Muscle layer of duodenum (tissue), 2 donors: Measurements from ENCODE around the gene RALY.
"Not testable (repeated sequence)": the region's sequence is repeated elsewhere in the genome, so short reads cannot be mapped to it uniquely, and the experiment has no call there.

Source experiments
- H3K27ac ChIP-seq: one replicate; pipeline ENCODE4 v1.7.0; 2013; ENCODE audit warnings: mild to moderate bottlenecking, low read length
- H3K27me3 ChIP-seq: one replicate; pipeline ENCODE4 v1.7.0; 2013; ENCODE audit warnings: low read depth, mild to moderate bottlenecking, control low read depth, low read length
- H3K36me3 ChIP-seq, 2 donors: one replicate each; pipeline ENCODE4 v1.7.0; 2013; ENCODE audit warnings: low read length in 2 of 2, control low read depth in 1 of 2, mild to moderate bottlenecking in 1 of 2; ENCODE audit not compliant: insufficient read depth in 2 of 2, control insufficient read depth in 1 of 2
- H3K4me1 ChIP-seq, 2 donors: one replicate each; pipeline ENCODE4 v1.7.0; 2013; ENCODE audit warnings: low read length in 2 of 2, mild to moderate bottlenecking in 2 of 2, control low read depth in 1 of 2, moderate library complexity in 1 of 2; ENCODE audit not compliant: insufficient read depth in 2 of 2, control insufficient read depth in 1 of 2
- H3K4me3 ChIP-seq, 2 donors: one replicate each; pipeline ENCODE4 v1.7.0; 2013; ENCODE audit warnings: low read length in 2 of 2, low read depth in 1 of 2, mild to moderate bottlenecking in 1 of 2
- H3K9me3 ChIP-seq, 2 donors: one replicate each; pipeline ENCODE4 v1.7.0; 2013; ENCODE audit warnings: low read length in 2 of 2, control low read depth in 1 of 2, mild to moderate bottlenecking in 1 of 2; ENCODE audit not compliant: control insufficient read depth in 1 of 2
- donor health status: healthy.

RALY gene

DNA sequence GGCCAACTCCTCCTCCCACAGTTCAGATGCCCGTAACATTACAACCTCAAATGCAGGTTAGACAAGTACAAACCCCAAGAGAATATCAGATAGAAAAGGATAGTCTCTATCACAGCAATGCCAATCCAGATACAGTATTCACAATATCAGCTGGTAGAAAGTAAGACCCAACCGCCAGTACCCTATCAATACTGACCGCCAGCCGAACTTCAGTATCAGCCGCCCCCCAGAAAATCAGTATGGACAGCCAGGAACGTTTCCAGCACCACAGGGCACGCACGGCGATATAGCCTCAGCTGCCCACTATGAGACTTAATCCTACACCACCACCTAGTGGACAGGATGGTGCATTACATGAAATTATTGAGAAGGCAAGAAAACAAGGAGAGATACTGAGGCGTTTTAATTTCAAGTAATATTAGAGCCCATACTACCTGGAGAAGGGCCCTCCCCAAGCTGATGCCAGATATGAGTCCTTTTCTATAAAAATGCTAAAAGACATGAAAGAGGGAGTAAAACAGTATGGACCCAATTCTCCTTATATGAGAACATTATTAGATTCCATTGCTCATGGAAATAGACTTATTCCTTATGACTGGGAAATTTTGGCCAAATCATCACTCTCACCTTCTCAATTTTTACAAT lies 135.9 kb downstream of the RALY start:
- Histone ChIP-seq H3K4me1 (no peaks in the 10 kb centered on the region), H3K27me3 (no peaks in the 10 kb centered on the region), H3K9me3 (no peaks in the 10 kb centered on the region), H3K27ac (no peak overlapping the region), H3K4me3 (no peak overlapping the region), H3K36me3 (no peaks in the 10 kb centered on the region)

DNA sequence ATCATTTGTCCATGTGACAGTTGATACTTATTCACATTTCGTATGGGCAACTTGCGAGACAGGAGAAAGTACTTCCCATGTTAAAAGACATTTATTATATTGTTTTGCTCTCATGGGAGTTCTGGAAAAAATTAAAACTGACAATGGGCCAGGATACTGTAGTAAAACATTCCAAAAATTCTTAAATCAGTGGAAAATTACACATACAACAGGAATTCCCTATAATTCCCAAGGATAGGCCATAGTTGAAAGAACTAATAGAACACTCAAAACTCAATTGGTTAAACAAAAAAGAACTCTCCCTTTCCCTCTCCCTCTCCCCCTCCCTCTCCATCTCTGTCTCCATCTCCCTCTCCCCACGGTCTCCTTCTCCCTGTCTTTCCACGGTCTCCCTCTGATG lies 137.8 kb downstream of the RALY start:
- Histone ChIP-seq H3K4me1 (no peaks in the 10 kb centered on the region), H3K4me3 (no peak overlapping the region), H3K27ac (no peak overlapping the region), H3K27me3 (no peaks in the 10 kb centered on the region), H3K9me3 (no peaks in the 10 kb centered on the region), H3K36me3 (no peaks in the 10 kb centered on the region)

DNA sequence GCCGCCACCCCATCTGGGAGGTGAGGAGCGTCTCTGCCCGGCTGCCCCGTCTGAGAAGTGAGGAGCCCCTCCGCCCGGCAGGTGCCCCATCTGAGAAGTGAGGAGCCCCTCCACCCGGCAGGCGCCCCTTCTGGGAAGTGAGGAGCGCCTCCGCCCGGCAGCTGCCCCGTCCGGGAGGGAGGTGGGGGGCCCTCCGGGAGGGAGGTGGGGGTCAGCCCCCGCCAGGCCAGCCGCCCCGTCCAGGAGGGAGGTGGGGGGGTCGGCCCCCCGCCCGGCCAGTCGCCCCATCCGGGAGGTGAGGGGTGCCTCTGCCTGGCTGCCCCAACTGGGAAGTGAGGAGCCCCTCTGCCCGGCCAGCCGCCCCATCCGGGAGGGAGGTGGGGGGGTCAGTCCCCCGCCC lies 138.8 kb downstream of the RALY start:
- not testable (repeated sequence) for H3K4me1 ChIP-seq, H3K27me3 ChIP-seq, H3K36me3 ChIP-seq, H3K4me3 ChIP-seq, H3K27ac ChIP-seq, H3K9me3 ChIP-seq

DNA sequence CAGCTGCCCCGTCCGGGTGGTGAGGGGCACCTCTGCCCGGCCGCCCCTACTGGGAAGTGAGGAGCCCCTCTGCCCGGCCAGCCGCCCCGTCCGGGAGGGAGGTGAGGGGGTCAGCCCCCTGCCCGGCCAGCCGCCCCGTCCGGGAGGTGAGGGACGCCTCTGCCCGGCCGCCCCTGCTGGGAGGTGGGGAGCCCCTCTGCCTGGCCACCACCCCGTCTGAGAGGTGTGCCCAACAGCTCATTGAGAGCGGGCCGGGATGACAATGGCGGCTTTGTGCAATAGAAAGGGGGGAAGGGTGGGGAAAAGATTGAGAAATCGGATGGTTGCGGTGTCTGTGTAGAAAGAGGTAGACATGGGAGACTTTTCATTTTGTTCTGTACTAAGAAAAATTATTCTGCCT lies 139.2 kb downstream of the RALY start:
- H3K4me3 ChIP-seq, H3K27ac ChIP-seq, H3K36me3 ChIP-seq, H3K27me3 ChIP-seq, H3K9me3 ChIP-seq, H3K4me1 ChIP-seq: not testable (repeated sequence)

DNA sequence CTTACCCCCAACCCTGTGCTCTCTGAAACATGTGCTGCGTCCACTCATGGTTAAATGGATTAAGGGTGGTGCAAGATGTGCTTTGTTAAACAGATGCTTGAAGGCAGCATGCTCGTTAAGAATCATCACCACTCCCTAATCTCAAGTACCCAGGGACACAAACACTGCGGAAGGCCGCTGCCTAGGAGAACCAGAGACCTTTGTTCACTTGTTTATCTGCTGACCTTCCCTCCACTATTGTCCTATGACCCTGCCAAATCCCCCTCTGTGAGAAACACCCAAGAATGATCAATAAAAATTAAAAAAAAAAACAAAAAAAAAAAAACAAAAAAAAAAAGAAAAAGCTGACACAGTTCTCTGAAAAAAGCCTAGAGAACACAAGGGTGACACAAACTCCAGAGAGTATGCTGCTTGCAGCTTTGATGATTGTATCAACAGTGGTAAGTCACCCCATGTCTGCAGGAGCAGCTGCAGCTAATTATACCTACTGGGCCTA lies 139.7 kb downstream of the RALY start:
- H3K4me3 ChIP-seq, H3K9me3 ChIP-seq, H3K27me3 ChIP-seq, H3K27ac ChIP-seq, H3K36me3 ChIP-seq, H3K4me1 ChIP-seq: not testable (repeated sequence)
